GM19239 (cell line): ENCODE measurements around the gene TRIM72.
"Not testable (repeated sequence)": the region's sequence is repeated elsewhere in the genome, so short reads cannot be mapped to it uniquely, and the experiment has no call there.

Experiments
- DNase-seq: peaks from one replicate; pipeline ENCODE4 v3.0.0; 2011; ENCODE audit warnings: low spot score; ENCODE audit not compliant: insufficient read length
- FAIRE-seq: peaks from 2 replicates; lab custom pipeline; 2011; peaks lifted over from hg19 to GRCh38; lab: Jason Lieb, UNC

The TRIM72 gene

GRCh38 chr16:31276600-31276999 lies 62.7 kb downstream of the TRIM72 start:
- FAIRE-seq (no peak), DNase-seq (no peak)

GRCh38 chr16:31277659-31278260 lies 63.8 kb downstream of the TRIM72 start:
- DNase-seq (no peak), FAIRE-seq (no peak)

- not testable (repeated sequence) for FAIRE-seq, DNase-seq
These were observed 64.9 kb downstream of the TRIM72 start for GRCh38 chr16:31278853-31279252.
